K562 (cell line): ENCODE measurements around the gene POU3F1. TPM values are rescaled to one million over a fixed set of nuclear protein-coding genes. Genes with fewer than 3 reads are reported as not detected.

Experiments
- ARNT ChIP-seq, 2 experiments: fragments of 450-650 bp; IDR thresholded peaks; 2 replicates each; pipeline ENCODE4 v1.6.1; 2016; ENCODE audit warnings: mild to moderate bottlenecking in 1 of 2
- BHLHE40 ChIP-seq: IDR thresholded peaks from 2 replicates; pipeline ENCODE4 v1.6.1; 2011; ENCODE audit warnings: low read length, improper control_type of control experiment
- CBFB ChIP-seq: sonication (generic); formaldehyde crosslinking; IDR thresholded peaks from 2 replicates; pipeline ENCODE4 v1.4.0; 2020; ENCODE audit warnings: mild to moderate bottlenecking, missing genetic modification reagents
- FIP1L1 ChIP-seq: fragments of 200-400 bp; formaldehyde crosslinking; IDR thresholded peaks from 2 replicates; pipeline ENCODE4 v1.6.1; 2018; ENCODE audit warnings: mild to moderate bottlenecking, low read depth, low read length; ENCODE audit not compliant: poor library complexity, severe bottlenecking
- IRF9 ChIP-seq: fragments of 450-650 bp; IDR thresholded peaks from 2 replicates; pipeline ENCODE4 v1.6.1; 2016; ENCODE audit warnings: missing biosample characterization, missing genetic modification characterization
- KDM5B ChIP-seq: fragments of 200-600 bp; sonication (generic); IDR thresholded peaks from 2 replicates; pipeline ENCODE4 v1.6.1; 2012; ENCODE audit warnings: low read depth, mild to moderate bottlenecking, moderate library complexity, low read length, control low read depth, inconsistent platforms; ENCODE audit not compliant: insufficient replicate concordance
- L3MBTL2 ChIP-seq: fragments of 450-650 bp; IDR thresholded peaks from 2 replicates; pipeline ENCODE4 v1.6.1; 2016; ENCODE audit warnings: mild to moderate bottlenecking, moderate library complexity
- PHB ChIP-seq: fragments of 250-450 bp; sonication (Bioruptor Pico); IDR thresholded peaks from 2 replicates; pipeline ENCODE4 v1.5.0; 2021
- SMAD4 ChIP-seq: fragments of 250-450 bp; sonication (Bioruptor Pico); conservative IDR thresholded peaks from 2 replicates; pipeline ENCODE4 v1.8.0; 2021; ENCODE audit warnings: inconsistent platforms, mild to moderate bottlenecking, moderate library complexity
- SOX6 ChIP-seq: fragments of 450-650 bp; IDR thresholded peaks from 2 replicates; pipeline ENCODE4 v1.6.1; 2014; ENCODE audit warnings: mild to moderate bottlenecking
- SRSF7 ChIP-seq: fragments of 200-400 bp; formaldehyde crosslinking; optimal IDR thresholded peaks from 2 replicates; pipeline ENCODE3; 2017; ENCODE audit warnings: mild to moderate bottlenecking, low read depth, low read length
- STAG1 ChIP-seq: sonication (generic); formaldehyde crosslinking; IDR thresholded peaks from 2 replicates; pipeline ENCODE4 v1.5.0; 2020; ENCODE audit warnings: missing genetic modification reagents, borderline replicate concordance
- ZBTB11 ChIP-seq, 3 experiments: fragments of 200-800 bp in 1 of 3; fragments of 250-450 bp in 1 of 3; fragments of 450-650 bp in 1 of 3; sonication (Bioruptor Pico) in 1 of 3; sonication (Bioruptor generic) in 1 of 3; formaldehyde crosslinking in 1 of 3; IDR thresholded peaks; 2 replicates each; pipeline versions ENCODE4 v1.6.1 to v1.8.0; 2016 to 2022; ENCODE audit warnings: mild to moderate bottlenecking in 2 of 3, missing genetic modification characterization in 2 of 3, missing compliant biosample characterization in 1 of 3, moderate library complexity in 1 of 3
- ZNF146 ChIP-seq: IDR thresholded peaks from one replicate; pipeline ENCODE4 v1.6.1; 2018; ENCODE audit warnings: missing compliant biosample characterization; ENCODE audit not compliant: unreplicated experiment
- ZNF282 ChIP-seq: sonication (generic); formaldehyde crosslinking; IDR thresholded peaks from 2 replicates; pipeline ENCODE4 v1.8.1; 2023; ENCODE audit warnings: missing genetic modification reagents
- ZNF311 ChIP-seq: fragments of 250-450 bp; sonication (Bioruptor Pico); IDR thresholded peaks from 2 replicates; pipeline ENCODE4 v1.4.0; 2020; ENCODE audit warnings: mild to moderate bottlenecking, moderate library complexity
- ZNF354B ChIP-seq: fragments of 250-450 bp; sonication (Bioruptor Pico); IDR thresholded peaks from 2 replicates; pipeline ENCODE4 v1.4.0; 2020
- polyA plus RNA-seq, 8 experiments: library from polyadenylated mRNA; depleted of rRNA in 4 of 8; stranded (reverse) in 5 of 8; unstranded in 3 of 8; fragments of >200 nt; fragmentation: Nextera tagmentation in 2 of 8; fragmentation: Illumina TruSeq in 1 of 8; extraction: Ambion mirVana in 2 of 8; extraction: Trizol in 1 of 8; gene quantifications; 2 replicates each; pipeline versions ENCODE4 v1.2.1 to v1.2.3, GENCODE V29; 2011 to 2014; ENCODE audit warnings: inconsistent platforms in 1 of 8, missing spikeins in 1 of 8
- total RNA-seq, 7 experiments: library from RNA; depleted of rRNA in 6 of 7; stranded (reverse); fragments of >200 nt in 6 of 7; fragmentation: Illumina TruSeq in 2 of 7; extraction: Trizol in 2 of 7; gene quantifications; 2 replicates each; pipeline versions ENCODE4 v1.2.1 to v1.2.3, GENCODE V29; 2011 to 2021; ENCODE audit warnings: low replicate concordance in 1 of 7
- TF ChIP-seq, protein P1 (sequence below), 2 experiments: fragments of 450-650 bp in 1 of 2; sonication (generic) in 1 of 2; formaldehyde crosslinking in 1 of 2; IDR thresholded peaks in 1 of 2; conservative IDR thresholded peaks in 1 of 2; 2 replicates each; pipeline versions ENCODE4 v1.6.1 to v1.8.1; 2016 to 2023; ENCODE audit warnings: mild to moderate bottlenecking in 2 of 2, moderate library complexity in 2 of 2, inconsistent platforms in 1 of 2, missing genetic modification reagents in 1 of 2
- TF ChIP-seq, protein P2 (sequence below): fragments of 250-450 bp; sonication (Bioruptor Pico); IDR thresholded peaks from 2 replicates; pipeline ENCODE4 v1.5.0; 2020; ENCODE audit warnings: mild to moderate bottlenecking, borderline replicate concordance

POU3F1 gene
- total and polyA plus RNA-seq, 9 of the 15 experiments (the other 6 are each of a cell fraction or from before 2014, with no cell fraction given) = 0.09 TPM; not detected in 8

DNA sequence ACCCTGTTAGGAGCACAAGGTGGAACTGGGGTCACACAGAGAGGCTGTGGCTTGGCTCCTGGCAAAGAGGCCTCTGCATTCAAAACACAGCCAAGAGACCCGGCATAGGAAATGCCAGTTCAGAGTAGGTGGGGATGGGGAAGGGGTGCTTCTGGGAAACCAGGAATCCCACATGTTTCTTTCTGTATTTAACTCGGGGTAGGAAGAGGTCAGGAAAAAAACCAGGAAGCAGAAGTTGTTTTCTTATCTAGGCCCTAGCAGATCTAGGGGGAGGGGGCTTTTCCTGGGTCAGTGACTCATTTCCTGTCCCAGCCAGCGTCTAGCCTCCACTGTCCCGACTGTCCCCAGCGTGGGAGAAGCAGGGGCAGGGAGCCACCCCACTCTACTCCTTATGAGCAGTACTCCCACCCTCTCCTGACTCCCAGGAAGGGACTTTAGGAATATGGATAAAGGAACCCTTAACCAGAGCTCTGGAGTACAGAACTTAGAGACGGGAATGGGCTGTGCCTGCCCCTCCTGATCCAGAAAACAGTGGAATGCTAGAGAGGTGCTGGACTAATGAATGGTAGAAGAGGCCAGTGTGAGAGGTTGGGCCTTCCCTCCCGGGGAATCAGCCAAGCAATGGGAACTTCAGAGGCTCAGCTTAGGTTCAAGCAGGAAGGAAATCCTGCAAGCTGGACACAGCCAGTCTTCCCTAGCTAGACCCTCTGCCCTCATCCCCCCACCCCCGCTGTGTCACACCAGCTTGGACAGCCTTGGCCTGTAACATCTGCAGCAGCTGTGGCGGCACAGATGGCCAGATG lies 47.0 kb downstream of the POU3F1 start (continued):
- TF ChIP-seq, protein P1, sequence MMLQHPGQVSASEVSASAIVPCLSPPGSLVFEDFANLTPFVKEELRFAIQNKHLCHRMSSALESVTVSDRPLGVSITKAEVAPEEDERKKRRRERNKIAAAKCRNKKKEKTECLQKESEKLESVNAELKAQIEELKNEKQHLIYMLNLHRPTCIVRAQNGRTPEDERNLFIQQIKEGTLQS (IDR thresholded peaks at IDR 0.05) = peak; percentile 98
- TF ChIP-seq, protein P1 (CRISPR knock-in tag; conservative IDR thresholded peaks at IDR 0.05) = peak; percentile 77
- TF ChIP-seq STAG1 (CRISPR knock-in tag) (no peak), L3MBTL2 (peak; percentile 55), ZNF146 (no peak), FIP1L1 (no peak), CBFB (CRISPR knock-in tag) (no peak), ZNF311 (no peak), SRSF7 (no peak), BHLHE40 (no peak; the same call in 1 of the 2 replicates), SOX6 (peak; percentile 73), SMAD4 (CRISPR knock-in tag) (peak; percentile 100), ZNF282 (CRISPR knock-in tag) (no peak), KDM5B (no peak), PHB (CRISPR knock-in tag) (0 out of 2 replicates have a peak, but pooled peaks have one; percentile 47), ZNF354B (CRISPR knock-in tag) (no peak), ARNT (IDR thresholded peaks at IDR 0.05) (peak; percentile 88 to 95; a peak in 3 of 4 replicates), IRF9 (tag) (no peak), ZBTB11 (CRISPR knock-in tag; IDR thresholded peaks at IDR 0.05) (peak in 1 of 3 experiments; percentile 82; a peak in 1 of 6 replicates)
- TF ChIP-seq, protein P2, sequence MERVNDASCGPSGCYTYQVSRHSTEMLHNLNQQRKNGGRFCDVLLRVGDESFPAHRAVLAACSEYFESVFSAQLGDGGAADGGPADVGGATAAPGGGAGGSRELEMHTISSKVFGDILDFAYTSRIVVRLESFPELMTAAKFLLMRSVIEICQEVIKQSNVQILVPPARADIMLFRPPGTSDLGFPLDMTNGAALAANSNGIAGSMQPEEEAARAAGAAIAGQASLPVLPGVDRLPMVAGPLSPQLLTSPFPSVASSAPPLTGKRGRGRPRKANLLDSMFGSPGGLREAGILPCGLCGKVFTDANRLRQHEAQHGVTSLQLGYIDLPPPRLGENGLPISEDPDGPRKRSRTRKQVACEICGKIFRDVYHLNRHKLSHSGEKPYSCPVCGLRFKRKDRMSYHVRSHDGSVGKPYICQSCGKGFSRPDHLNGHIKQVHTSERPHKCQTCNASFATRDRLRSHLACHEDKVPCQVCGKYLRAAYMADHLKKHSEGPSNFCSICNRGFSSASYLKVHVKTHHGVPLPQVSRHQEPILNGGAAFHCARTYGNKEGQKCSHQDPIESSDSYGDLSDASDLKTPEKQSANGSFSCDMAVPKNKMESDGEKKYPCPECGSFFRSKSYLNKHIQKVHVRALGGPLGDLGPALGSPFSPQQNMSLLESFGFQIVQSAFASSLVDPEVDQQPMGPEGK (CRISPR knock-in tag) = no peak
